ENCODE results near the gene MPPED2.

GRCh38 chr11:30497600-30497999, 88.6 kb downstream of the MPPED2 start:
- TF ChIP-seq, protein P1, sequence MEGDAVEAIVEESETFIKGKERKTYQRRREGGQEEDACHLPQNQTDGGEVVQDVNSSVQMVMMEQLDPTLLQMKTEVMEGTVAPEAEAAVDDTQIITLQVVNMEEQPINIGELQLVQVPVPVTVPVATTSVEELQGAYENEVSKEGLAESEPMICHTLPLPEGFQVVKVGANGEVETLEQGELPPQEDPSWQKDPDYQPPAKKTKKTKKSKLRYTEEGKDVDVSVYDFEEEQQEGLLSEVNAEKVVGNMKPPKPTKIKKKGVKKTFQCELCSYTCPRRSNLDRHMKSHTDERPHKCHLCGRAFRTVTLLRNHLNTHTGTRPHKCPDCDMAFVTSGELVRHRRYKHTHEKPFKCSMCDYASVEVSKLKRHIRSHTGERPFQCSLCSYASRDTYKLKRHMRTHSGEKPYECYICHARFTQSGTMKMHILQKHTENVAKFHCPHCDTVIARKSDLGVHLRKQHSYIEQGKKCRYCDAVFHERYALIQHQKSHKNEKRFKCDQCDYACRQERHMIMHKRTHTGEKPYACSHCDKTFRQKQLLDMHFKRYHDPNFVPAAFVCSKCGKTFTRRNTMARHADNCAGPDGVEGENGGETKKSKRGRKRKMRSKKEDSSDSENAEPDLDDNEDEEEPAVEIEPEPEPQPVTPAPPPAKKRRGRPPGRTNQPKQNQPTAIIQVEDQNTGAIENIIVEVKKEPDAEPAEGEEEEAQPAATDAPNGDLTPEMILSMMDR (IDR thresholded peaks at IDR 0.05), result no peak
- TF ChIP-seq POLR2A (IDR thresholded peaks at IDR 0.05), result no peak
- no peak for TF ChIP-seq POLR2AphosphoS5 (IDR thresholded peaks at IDR 0.05)
- no peak for TF ChIP-seq EP300 (IDR thresholded peaks at IDR 0.05)
